Measurements from ENCODE around the gene LIPE. TPM values are rescaled to one million over a fixed set of nuclear protein-coding genes. Genes with fewer than 3 reads are reported as not detected.

Gene LIPE
- total RNA-seq, 1 donor = 3.0 TPM

DNA sequence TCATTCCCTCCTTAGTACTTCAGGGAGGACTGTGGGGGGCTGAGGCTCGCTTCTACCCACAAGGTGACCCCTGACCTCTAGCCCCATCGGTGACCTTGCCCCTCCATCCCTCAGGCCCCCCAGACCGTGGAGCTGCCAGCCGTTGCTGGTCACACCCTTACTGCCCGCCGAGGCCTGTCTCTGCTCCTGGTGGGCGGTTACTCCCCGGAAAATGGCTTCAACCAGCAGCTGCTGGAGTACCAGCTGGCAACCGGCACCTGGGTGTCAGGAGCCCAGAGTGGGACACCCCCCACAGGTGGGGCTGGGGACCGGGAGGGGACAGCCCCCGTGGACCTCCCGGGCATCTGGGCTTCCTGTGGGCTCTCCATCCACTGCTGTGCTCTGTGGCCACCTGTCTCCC is 69.9 kb downstream of the LIPE start:
- H3K4me3 ChIP-seq (ENCODE audit: low read depth, low read length) = no peak overlapping the region
- TF ChIP-seq, protein P1, sequence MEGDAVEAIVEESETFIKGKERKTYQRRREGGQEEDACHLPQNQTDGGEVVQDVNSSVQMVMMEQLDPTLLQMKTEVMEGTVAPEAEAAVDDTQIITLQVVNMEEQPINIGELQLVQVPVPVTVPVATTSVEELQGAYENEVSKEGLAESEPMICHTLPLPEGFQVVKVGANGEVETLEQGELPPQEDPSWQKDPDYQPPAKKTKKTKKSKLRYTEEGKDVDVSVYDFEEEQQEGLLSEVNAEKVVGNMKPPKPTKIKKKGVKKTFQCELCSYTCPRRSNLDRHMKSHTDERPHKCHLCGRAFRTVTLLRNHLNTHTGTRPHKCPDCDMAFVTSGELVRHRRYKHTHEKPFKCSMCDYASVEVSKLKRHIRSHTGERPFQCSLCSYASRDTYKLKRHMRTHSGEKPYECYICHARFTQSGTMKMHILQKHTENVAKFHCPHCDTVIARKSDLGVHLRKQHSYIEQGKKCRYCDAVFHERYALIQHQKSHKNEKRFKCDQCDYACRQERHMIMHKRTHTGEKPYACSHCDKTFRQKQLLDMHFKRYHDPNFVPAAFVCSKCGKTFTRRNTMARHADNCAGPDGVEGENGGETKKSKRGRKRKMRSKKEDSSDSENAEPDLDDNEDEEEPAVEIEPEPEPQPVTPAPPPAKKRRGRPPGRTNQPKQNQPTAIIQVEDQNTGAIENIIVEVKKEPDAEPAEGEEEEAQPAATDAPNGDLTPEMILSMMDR (IDR thresholded peaks at IDR 0.05; ENCODE audit: insufficient read depth, low read depth, low read length) = no peak
- no peak for DNase-seq (ENCODE audit: low read depth)

DNA sequence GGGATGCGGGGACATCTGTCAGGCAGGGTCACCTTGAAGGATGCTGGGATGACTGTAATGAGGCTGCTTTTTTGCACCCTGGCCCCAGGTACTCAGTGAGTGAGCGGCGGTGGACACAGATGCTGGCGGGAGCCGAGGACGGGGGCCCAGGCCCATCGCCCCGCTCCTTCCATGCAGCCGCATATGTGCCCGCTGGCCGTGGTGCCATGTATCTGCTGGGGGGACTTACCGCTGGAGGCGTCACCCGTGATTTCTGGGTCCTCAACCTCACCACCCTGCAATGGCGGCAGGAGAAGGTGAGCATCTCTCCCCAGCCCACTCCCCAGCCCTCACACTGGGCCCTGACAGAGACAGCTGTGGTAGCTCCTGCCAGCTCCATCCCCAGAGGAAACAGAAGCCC is 70.5 kb downstream of the LIPE start:
- no peak for DNase-seq (ENCODE audit: low read depth)
- H3K4me3 ChIP-seq (ENCODE audit: low read depth, low read length) = no peak overlapping the region
- TF ChIP-seq, protein P1 (IDR thresholded peaks at IDR 0.05; ENCODE audit: insufficient read depth, low read depth, low read length) = no peak

DNA sequence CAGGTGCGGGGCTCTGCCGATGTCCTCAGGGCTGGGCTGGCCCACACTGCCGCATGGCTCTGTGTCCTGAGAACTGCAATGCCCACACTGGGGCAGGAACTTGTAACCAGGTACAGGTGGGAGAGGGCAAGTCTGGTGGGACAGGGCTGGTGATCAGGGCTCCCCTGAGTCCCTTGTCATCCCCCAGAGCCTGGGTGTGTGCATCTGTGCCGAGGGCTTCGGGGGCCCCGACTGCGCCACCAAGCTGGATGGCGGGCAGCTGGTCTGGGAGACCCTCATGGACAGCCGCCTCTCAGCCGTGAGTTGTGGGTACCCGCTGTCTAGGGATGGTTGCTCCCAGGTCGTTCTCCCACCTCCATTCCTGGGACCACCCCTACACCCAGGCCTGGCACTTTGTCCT is 71.3 kb downstream of the LIPE start:
- no peak overlapping the region for H3K4me3 ChIP-seq (ENCODE audit: low read depth, low read length)
- no peak for DNase-seq (ENCODE audit: low read depth)
- TF ChIP-seq, protein P1 (IDR thresholded peaks at IDR 0.05; ENCODE audit: insufficient read depth, low read depth, low read length) = no peak

DNA sequence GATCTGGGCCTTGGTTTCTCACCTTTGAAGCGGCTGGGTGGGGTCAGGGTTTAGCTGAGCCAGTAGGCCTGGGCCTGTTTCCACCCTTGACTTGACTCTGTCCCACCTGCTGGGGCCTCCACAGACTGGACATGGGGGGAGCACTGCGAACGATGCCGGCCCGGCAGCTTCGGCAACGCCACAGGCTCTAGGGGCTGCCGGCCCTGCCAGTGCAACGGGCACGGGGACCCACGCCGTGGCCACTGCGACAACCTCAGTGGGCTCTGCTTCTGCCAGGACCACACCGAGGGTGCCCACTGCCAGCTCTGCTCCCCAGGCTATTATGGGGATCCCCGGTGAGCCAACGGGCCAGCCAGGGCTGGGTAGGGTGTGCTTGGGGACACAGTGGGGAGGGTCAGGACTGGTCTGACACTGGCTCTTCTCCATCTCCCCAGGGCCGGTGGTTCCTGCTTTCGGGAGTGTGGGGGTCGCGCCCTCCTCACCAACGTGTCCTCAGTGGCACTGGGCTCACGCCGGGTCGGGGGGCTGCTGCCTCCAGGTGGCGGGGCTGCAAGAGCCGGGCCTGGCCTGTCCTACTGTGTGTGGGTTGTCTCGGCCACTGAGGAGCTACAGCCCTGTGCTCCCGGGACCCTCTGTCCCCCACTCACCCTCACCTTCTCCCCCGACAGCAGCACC is 73.7 kb downstream of the LIPE start:
- DNase-seq (ENCODE audit: low read depth) = no peak
- TF ChIP-seq, protein P1 (IDR thresholded peaks at IDR 0.05; ENCODE audit: insufficient read depth, low read depth, low read length) = no peak
- no peak overlapping the region for H3K4me3 ChIP-seq (ENCODE audit: low read depth, low read length)

DNA sequence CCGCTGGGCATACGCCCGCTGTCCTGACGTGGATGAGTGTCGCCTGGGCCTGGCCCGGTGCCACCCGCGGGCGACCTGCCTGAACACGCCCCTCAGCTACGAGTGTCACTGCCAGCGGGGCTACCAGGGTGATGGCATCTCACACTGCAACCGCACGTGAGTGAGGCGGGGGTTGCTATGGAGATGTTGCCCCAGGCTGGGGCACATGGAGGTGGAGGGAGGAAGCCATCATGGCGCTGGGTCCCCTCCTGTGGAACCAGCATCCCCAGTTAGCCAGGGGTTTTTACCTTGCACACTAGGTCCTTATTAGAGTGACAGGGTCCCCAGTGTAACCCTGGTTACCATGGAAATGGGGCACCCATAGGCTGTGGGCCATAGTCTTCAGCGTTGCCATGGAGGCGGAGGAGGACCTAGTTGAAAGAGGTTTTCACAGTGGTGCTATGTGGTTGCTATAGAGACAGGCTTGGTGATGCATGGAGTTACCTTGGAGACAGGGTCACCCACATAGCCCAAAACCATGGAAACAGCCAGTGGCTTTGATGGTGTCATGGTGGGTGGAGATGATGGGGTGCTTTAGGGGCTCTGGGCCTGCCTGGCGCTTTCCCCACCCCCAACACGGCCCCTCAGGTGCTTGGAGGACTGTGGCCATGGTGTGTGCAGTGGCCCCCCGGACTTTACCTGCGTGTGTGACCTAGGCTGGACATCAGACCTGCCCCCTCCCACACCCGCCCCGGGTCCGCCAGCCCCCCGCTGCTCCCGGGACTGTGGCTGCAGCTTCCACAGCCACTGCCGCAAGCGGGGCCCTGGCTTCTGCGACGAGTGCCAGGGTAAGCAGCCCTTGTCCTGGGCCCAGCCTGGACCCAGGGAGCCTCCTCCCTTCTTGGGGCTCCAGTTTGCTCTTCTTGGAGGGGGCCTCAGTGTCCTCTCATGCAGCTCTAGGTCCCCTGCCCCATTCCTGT is 74.6 kb downstream of the LIPE start:
- no peak for DNase-seq (ENCODE audit: low read depth)
- TF ChIP-seq, protein P1 (IDR thresholded peaks at IDR 0.05; ENCODE audit: insufficient read depth, low read depth, low read length) = no peak
- H3K4me3 ChIP-seq (ENCODE audit: low read depth, low read length) = no peak overlapping the region

Small RNA genes lying within 50 kb of the gene (small RNA-seq; reads per million reads assigned to genes)
- gene RNU4-60P = not detected

Other genes starting within 250 kb of the LIPE start
- gene DEDD2, start 209.7 kb downstream of the LIPE start, total RNA-seq = 14.8 and 15.1 TPM in 2 replicates
- gene ZNF526, start 207.1 kb downstream of the LIPE start, total RNA-seq = 14.8 and 20.3 TPM in 2 replicates
- 16.8 and 21.2 TPM in 2 replicates for gene GSK3A, start 184.8 kb downstream of the LIPE start, total RNA-seq
- gene ERF, start 172.3 kb downstream of the LIPE start, total RNA-seq = 27.6 and 32.5 TPM in 2 replicates
- gene CIC, start 158.1 kb downstream of the LIPE start, total RNA-seq = 23.7 and 26.7 TPM in 2 replicates
- 0.64 and 0.86 TPM in 2 replicates for gene PRR19, start 125.3 kb downstream of the LIPE start, total RNA-seq
- gene PAFAH1B3, start 124.8 kb downstream of the LIPE start, total RNA-seq = 28.5 and 48.0 TPM in 2 replicates
- gene TMEM145, start 114.1 kb downstream of the LIPE start, total RNA-seq = not detected in 2 replicates
- gene MEGF8, start 101.8 kb downstream of the LIPE start, total RNA-seq = 21.2 and 22.2 TPM in 2 replicates
- gene CNFN, start 37.1 kb downstream of the LIPE start, total RNA-seq = 0.32 TPM in 1 of 2 replicates, not detected in the other
- not detected in 2 replicates for gene CXCL17, start 15.6 kb upstream of the LIPE start, total RNA-seq
- under 0.01 and 0.97 TPM in 2 replicates for gene CEACAM1, start 101.1 kb upstream of the LIPE start, total RNA-seq
- gene CEACAM8, start 167.5 kb upstream of the LIPE start, total RNA-seq = not detected in 2 replicates